GM23248 (cell line): Measurements from ENCODE around the gene SERPINE3. TPM values are rescaled to one million over a fixed set of nuclear protein-coding genes. Genes with fewer than 3 reads are reported as not detected.

Experiments used
- DNase-seq: peaks from one replicate; pipeline ENCODE4 v3.0.0-alpha.2; 2015
- H2AFZ ChIP-seq: fragments of 200-600 bp; sonication (generic); 2 replicates; pipeline ENCODE4 v1.6.1; 2016; ENCODE audit warnings: antibody characterized with exemption
- H3F3A ChIP-seq: fragments of 200-600 bp; sonication (generic); 2 replicates; pipeline ENCODE4 v1.6.1; 2016; ENCODE audit warnings: mild to moderate bottlenecking, antibody characterized with exemption, mixed run types; ENCODE audit not compliant: insufficient read depth
- H3K27ac ChIP-seq: fragments of 200-600 bp; sonication (generic); 2 replicates; pipeline ENCODE4 v1.5.1; 2016; ENCODE audit warnings: mild to moderate bottlenecking
- H3K27me3 ChIP-seq: fragments of 200-600 bp; sonication (generic); replicated peaks from 2 replicates; pipeline ENCODE4 v1.6.1; 2016; ENCODE audit warnings: mild to moderate bottlenecking; ENCODE audit not compliant: insufficient read depth
- H3K36me3 ChIP-seq: fragments of 200-600 bp; sonication (generic); 2 replicates; pipeline ENCODE4 v1.6.1; 2016; ENCODE audit warnings: low read depth, mild to moderate bottlenecking
- H3K4me1 ChIP-seq: fragments of 200-600 bp; sonication (generic); 2 replicates; pipeline ENCODE4 v1.6.1; 2016; ENCODE audit warnings: mild to moderate bottlenecking; ENCODE audit not compliant: insufficient read depth
- H3K4me2 ChIP-seq: fragments of 200-600 bp; sonication (generic); one replicate; pipeline ENCODE4 v1.6.1; 2016; ENCODE audit warnings: mild to moderate bottlenecking; ENCODE audit not compliant: unreplicated experiment
- H3K4me3 ChIP-seq: fragments of 200-600 bp; sonication (generic); 2 replicates; pipeline ENCODE4 v1.5.1; 2016; ENCODE audit warnings: mild to moderate bottlenecking
- H3K79me2 ChIP-seq: fragments of 200-600 bp; sonication (generic); 2 replicates; pipeline ENCODE4 v1.6.1; 2016; ENCODE audit warnings: mild to moderate bottlenecking; ENCODE audit not compliant: insufficient read depth
- H3K9ac ChIP-seq: fragments of 200-600 bp; sonication (generic); 2 replicates; pipeline ENCODE4 v1.6.1; 2016; ENCODE audit warnings: mild to moderate bottlenecking
- H3K9me2 ChIP-seq: fragments of 200-600 bp; sonication (generic); 2 replicates; pipeline ENCODE4 v1.6.1; 2016; ENCODE audit warnings: mixed run types, mild to moderate bottlenecking, moderate library complexity; ENCODE audit not compliant: insufficient read depth
- H3K9me3 ChIP-seq: fragments of 200-600 bp; sonication (generic); one replicate; pipeline ENCODE4 v1.6.1; 2017; ENCODE audit warnings: low read depth
- H4K20me1 ChIP-seq: fragments of 200-600 bp; sonication (generic); 2 replicates; pipeline ENCODE4 v1.6.0; 2016; ENCODE audit not compliant: insufficient read depth
- EZH2 ChIP-seq: fragments of 200-600 bp; sonication (generic); IDR thresholded peaks from 2 replicates; pipeline ENCODE4 v1.6.1; 2018; ENCODE audit warnings: antibody characterized with exemption, mild to moderate bottlenecking; ENCODE audit not compliant: insufficient read depth, poor library complexity, severe bottlenecking
- EZH2phosphoT487 ChIP-seq: fragments of 200-600 bp; sonication (generic); IDR thresholded peaks from 2 replicates; pipeline ENCODE4 v1.6.1; 2018; ENCODE audit warnings: antibody characterized with exemption, moderate library complexity, mild to moderate bottlenecking, low read depth; ENCODE audit not compliant: insufficient read depth
- WGBS, 2 experiments: methylation state at CpG; one replicate each; pipeline ENCODE4 v1.1.6; 2015 to 2017; ENCODE audit warnings: low lambda C conversion rate in 2 of 2, low coverage in 1 of 2; ENCODE audit errors: missing lambda C conversion rate in 2 of 2; 5-methylcytosine and 5-hydroxymethylcytosine counted together
- in situ Hi-C: fragments of 300-500 bp; cut with MboI; formaldehyde crosslinking; loops from 2 replicates; pipeline ENCODE4 v1.15.0; 2020
- microRNA-seq: library from miRNA; unstranded; fragments of <30 nt; microRNA quantifications from one replicate; pipeline ENCODE4, GENCODE V29; 2016; ENCODE audit warnings: borderline number of aligned reads
- polyA plus RNA-seq: library from polyadenylated mRNA; unstranded; fragments of >200 nt; fragmentation: Nextera tagmentation; extraction: Ambion mirVana; gene quantifications from 2 replicates; pipeline ENCODE4 v1.2.1, GENCODE V29; 2016
- small RNA-seq: library from RNA; depleted of rRNA; stranded (forward); fragments of <200 nt; gene quantifications from one replicate; pipeline ENCODE3, GENCODE V24; 2014; ENCODE audit warnings: low read depth, low replicate concordance
- total RNA-seq: library from RNA; depleted of rRNA; stranded (reverse); fragments of >200 nt; shearing (Covaris generic); gene quantifications from 2 replicates; pipeline ENCODE4 v1.2.3, GENCODE V29; 2014; rRNA removed

SERPINE3 gene
- total and polyA plus RNA-seq, 2 experiments from 2014 or later: 0.21 TPM; not detected in 1

GRCh38 chr13:51396352-51396751 lies 56.9 kb downstream of the SERPINE3 start:
- H3K79me2 ChIP-seq: peaks cover 93% of the 10 kb centered on the region
- H4K20me1 ChIP-seq: no peaks in the 10 kb centered on the region
- peak overlapping the region; percentile 54 for H3K9ac ChIP-seq
- no peaks in the 10 kb centered on the region for H3K27me3 ChIP-seq
- peak overlapping the region; percentile 9; the same call in 1 of the 2 replicates for H3K4me3 ChIP-seq
- peak overlapping the region; percentile 87 for H3K27ac ChIP-seq
- H2AFZ ChIP-seq: no peak overlapping the region
- 70 to 74% methylated on average over 2 of the region's 2 CpGs for WGBS, 2 experiments
- peak overlapping the region; percentile 51 for H3K4me2 ChIP-seq
- no peak for TF ChIP-seq EZH2phosphoT487
- TF ChIP-seq EZH2: no peak
- H3K9me2 ChIP-seq: no peaks in the 10 kb centered on the region
- DNase-seq: peak; percentile 65
- no peaks in the 10 kb centered on the region for H3K9me3 ChIP-seq
- in situ Hi-C loops: no loop called here
- peaks cover 28% of the 10 kb centered on the region for H3K4me1 ChIP-seq
- peaks cover 7% of the 10 kb centered on the region for H3K36me3 ChIP-seq
- H3F3A ChIP-seq: peaks cover 45% of the 10 kb centered on the region

DNA sequence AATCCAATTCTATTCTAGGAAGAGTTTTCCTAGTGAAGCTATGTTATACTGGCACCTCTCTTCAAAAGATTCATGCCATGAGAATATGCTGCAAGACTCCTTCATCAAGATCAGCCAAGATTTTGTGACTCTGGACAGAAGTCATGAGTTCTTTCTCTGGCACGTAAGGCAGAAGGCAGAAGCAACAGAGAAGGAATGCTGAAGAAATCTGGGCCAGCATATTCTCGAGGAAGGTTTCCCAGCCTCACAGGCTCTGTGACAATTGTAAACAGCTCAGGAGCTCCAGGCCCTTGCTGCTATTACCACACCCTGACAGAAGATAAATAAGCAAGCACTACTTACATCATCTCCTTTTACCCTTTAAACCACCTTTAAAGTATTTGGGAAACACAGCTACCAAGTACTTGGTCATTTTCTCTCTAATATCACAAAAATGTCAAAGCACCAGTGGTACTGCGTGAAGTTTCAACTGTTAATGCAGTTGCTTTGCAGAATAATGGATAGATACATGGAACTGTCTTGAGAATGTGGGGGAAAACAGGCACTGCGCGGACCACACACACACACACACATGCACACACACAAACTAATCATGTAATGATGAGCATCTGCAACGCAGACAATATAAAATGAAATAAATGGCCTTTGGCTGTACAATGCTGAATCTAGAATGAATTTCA lies 57.9 kb downstream of the SERPINE3 start:
- peak; percentile 91 for DNase-seq
- H3K36me3 ChIP-seq: peaks cover 11% of the 10 kb centered on the region
- H3K79me2 ChIP-seq: peaks cover 93% of the 10 kb centered on the region
- H3K4me2 ChIP-seq: peak overlapping the region; percentile 51
- peaks cover 28% of the 10 kb centered on the region for H3K4me1 ChIP-seq
- H3K27me3 ChIP-seq: no peaks in the 10 kb centered on the region
- H3K4me3 ChIP-seq: peak overlapping the region; percentile 9; the same call in 1 of the 2 replicates
- TF ChIP-seq EZH2 (no peak), EZH2phosphoT487 (no peak)
- H3K9me3 ChIP-seq: no peaks in the 10 kb centered on the region
- 19 to 25% methylated on average over 6 of the region's 6 CpGs for WGBS, 2 experiments
- no peaks in the 10 kb centered on the region for H4K20me1 ChIP-seq
- no peak overlapping the region for H2AFZ ChIP-seq
- H3K9me2 ChIP-seq: no peaks in the 10 kb centered on the region
- in situ Hi-C loops: no loop called here
- peaks cover 50% of the 10 kb centered on the region for H3F3A ChIP-seq
- peak overlapping the region; percentile 87 for H3K27ac ChIP-seq
- H3K9ac ChIP-seq: peak overlapping the region; percentile 54

DNA sequence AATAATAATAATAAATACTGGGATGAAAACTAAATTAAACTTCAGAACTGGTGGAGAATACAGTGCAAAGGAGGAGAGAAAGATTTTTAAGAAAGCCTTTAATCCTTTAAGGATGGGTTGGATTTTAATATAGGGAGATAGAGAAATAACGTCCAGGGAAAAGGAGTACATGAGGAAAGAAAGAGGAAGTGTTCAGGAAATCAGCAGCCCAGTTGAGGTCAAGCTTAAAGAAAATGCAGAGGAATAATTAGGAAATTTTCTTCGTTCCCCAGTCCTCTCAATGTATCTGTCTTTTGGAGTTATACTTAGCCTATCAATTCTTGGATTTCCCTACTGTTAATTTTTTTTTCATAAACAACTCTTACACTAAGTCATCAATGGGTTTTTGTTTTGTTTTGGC lies 65.7 kb downstream of the SERPINE3 start:
- in situ Hi-C loops: no loop called here
- Histone ChIP-seq H3K4me2 (no peak overlapping the region), H3K4me3 (no peak overlapping the region), H4K20me1 (no peaks in the 10 kb centered on the region; the same call in none of the 2 replicates), H3K36me3 (peaks cover 15% of the 10 kb centered on the region; the same call in 1 of the 2 replicates), H3K79me2 (peaks cover 100% of the 10 kb centered on the region), H3K4me1 (no peaks in the 10 kb centered on the region), H3K27ac (no peak overlapping the region), H3F3A (peaks cover 18% of the 10 kb centered on the region; the same call in 1 of the 2 replicates), H2AFZ (no peak overlapping the region), H3K9ac (no peak overlapping the region), H3K9me3 (no peaks in the 10 kb centered on the region), H3K9me2 (no peaks in the 10 kb centered on the region), H3K27me3 (no peaks in the 10 kb centered on the region)
- TF ChIP-seq EZH2phosphoT487: no peak
- TF ChIP-seq EZH2: no peak
- no peak for DNase-seq
- 72 to 82% methylated on average over 2 of the region's 2 CpGs for WGBS, 2 experiments

GRCh38 chr13:51412431-51412830 lies 72.9 kb downstream of the SERPINE3 start:
- TF ChIP-seq EZH2phosphoT487 (no peak), EZH2 (no peak)
- Histone ChIP-seq H3K9me3 (no peaks in the 10 kb centered on the region), H3K9ac (no peak overlapping the region), H4K20me1 (no peaks in the 10 kb centered on the region; the same call in none of the 2 replicates), H3K4me2 (no peak overlapping the region), H3K27me3 (no peaks in the 10 kb centered on the region), H3K36me3 (peaks cover 42% of the 10 kb centered on the region), H3K27ac (no peak overlapping the region), H2AFZ (no peak overlapping the region), H3F3A (peaks cover 17% of the 10 kb centered on the region; the same call in 1 of the 2 replicates), H3K4me1 (no peaks in the 10 kb centered on the region), H3K9me2 (no peaks in the 10 kb centered on the region), H3K4me3 (no peak overlapping the region), H3K79me2 (peaks cover 100% of the 10 kb centered on the region)
- in situ Hi-C loops: no loop called here
- no peak for DNase-seq
- WGBS, 2 experiments: 94 to 98% methylated on average over 3 of the region's 3 CpGs

Small RNAs within 50 kb of the gene (microRNA-seq; reads per million reads assigned to microRNA genes)
- not detected for gene MIR5693

Small RNAs within 50 kb of the gene (small RNA-seq; reads per million reads assigned to genes)
- not detected for gene MIR5693

Other genes with a start within 250 kb of the SERPINE3 start
- not detected in 2 replicates for gene C13orf42, start 228.4 kb upstream of the SERPINE3 start, total RNA-seq
- not detected in 2 replicates for gene C13orf42, start 228.4 kb upstream of the SERPINE3 start, polyA plus RNA-seq
- not detected in 2 replicates for gene FAM124A, start 117.3 kb upstream of the SERPINE3 start, total RNA-seq
- 0.10 TPM in 1 of 2 replicates, not detected in the other for gene FAM124A, start 117.3 kb upstream of the SERPINE3 start, polyA plus RNA-seq
- 35.2 and 59.4 TPM in 2 replicates for gene INTS6, start 113.3 kb downstream of the SERPINE3 start, total RNA-seq
- 15.8 and 18.2 TPM in 2 replicates for gene INTS6, start 113.3 kb downstream of the SERPINE3 start, polyA plus RNA-seq
- 6.9 and 17.1 TPM in 2 replicates for gene WDFY2, start 244.8 kb downstream of the SERPINE3 start, total RNA-seq
- 11.5 and 14.2 TPM in 2 replicates for gene WDFY2, start 244.8 kb downstream of the SERPINE3 start, polyA plus RNA-seq